ENCODE data around the gene FADS6. TPM values are rescaled to one million over a fixed set of nuclear protein-coding genes. Genes with fewer than 3 reads are reported as not detected.

FADS6 gene
- total and polyA plus RNA-seq, 2 of the 13 experiments (the other 11 are each of a cell fraction or from before 2014, with no cell fraction given), result 0.11 TPM

DNA sequence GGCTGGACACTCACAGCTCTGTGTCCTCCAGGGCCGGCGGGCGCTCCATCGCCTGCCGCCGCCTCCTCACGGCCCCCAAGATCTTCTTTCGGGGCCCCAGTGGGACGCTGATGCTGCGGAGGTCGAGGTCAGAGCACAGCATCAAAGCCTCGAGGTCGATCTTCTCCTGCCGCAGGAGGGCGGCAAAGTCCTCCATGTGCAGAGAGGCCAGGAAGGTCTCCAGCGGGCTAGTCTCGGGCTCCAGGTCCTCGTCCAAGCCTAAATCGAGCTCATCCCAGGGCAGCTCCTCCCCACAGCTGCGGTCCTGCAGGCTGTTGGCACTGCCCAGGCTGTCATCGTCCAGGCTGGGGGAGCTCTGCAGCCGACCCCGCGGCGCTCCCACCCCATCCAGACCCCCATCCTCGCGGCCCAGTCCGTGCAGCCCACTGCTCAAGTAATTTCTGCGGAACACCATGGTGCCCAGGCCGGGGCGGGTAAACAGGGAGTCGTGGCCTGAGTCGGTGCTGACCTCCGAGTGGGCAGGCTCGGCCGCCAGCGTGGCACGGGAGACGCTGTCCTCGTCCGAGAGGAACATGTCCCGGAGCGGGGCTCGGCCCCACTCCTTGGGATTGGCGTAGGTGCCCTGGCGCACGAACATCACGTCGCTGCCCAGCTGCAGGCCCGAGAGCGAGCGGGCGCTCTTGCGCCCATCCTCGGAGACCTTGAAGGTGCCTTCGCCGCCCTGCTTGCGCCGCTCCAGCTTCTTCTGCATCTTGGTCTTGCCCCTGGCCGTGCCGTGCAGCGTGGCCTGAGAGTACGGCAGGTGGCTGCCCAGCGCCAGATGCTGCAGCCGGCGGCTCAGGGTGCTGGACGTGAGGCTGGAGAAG is 26.2 kb upstream of the FADS6 start (continued):
- TF ChIP-seq MXI1 (IDR thresholded peaks at IDR 0.05; ENCODE audit: borderline replicate concordance, low read depth, low read length) (no peak), PHF5A (CRISPR knock-in tag; IDR thresholded peaks at IDR 0.05; ENCODE audit: low read depth, unreplicated experiment) (no peak), ZNF83 (CRISPR knock-in tag; IDR thresholded peaks at IDR 0.05; ENCODE audit: borderline replicate concordance) (no peak), ERF (CRISPR knock-in tag; IDR thresholded peaks at IDR 0.05) (no peak), ZNF672 (CRISPR knock-in tag; IDR thresholded peaks at IDR 0.05) (no peak), ZSCAN20 (CRISPR knock-in tag; IDR thresholded peaks at IDR 0.05; ENCODE audit: borderline replicate concordance) (no peak), RBAK (CRISPR knock-in tag; IDR thresholded peaks at IDR 0.05) (no peak), SMAD9 (CRISPR knock-in tag; IDR thresholded peaks at IDR 0.05) (no peak), TSC22D2 (CRISPR knock-in tag; IDR thresholded peaks at IDR 0.05; ENCODE audit: borderline replicate concordance) (no peak), ZNF337 (CRISPR knock-in tag; IDR thresholded peaks at IDR 0.05; ENCODE audit: borderline replicate concordance, low read depth) (no peak), ZNF329 (CRISPR knock-in tag; IDR thresholded peaks at IDR 0.05; ENCODE audit: low read depth) (no peak), KDM5A (IDR thresholded peaks at IDR 0.05; ENCODE audit: borderline replicate concordance, low read length) (no peak), KDM4B (CRISPR knock-in tag; IDR thresholded peaks at IDR 0.05) (no peak), ZFP41 (CRISPR knock-in tag; IDR thresholded peaks at IDR 0.05; ENCODE audit: borderline replicate concordance) (no peak), ZNF263 (CRISPR knock-in tag; IDR thresholded peaks at IDR 0.05) (peak; percentile 39; the same call in 1 of the 2 replicates), TMF1 (CRISPR knock-in tag; IDR thresholded peaks at IDR 0.05; ENCODE audit: low read depth) (no peak)
- TF ChIP-seq, protein P1, sequence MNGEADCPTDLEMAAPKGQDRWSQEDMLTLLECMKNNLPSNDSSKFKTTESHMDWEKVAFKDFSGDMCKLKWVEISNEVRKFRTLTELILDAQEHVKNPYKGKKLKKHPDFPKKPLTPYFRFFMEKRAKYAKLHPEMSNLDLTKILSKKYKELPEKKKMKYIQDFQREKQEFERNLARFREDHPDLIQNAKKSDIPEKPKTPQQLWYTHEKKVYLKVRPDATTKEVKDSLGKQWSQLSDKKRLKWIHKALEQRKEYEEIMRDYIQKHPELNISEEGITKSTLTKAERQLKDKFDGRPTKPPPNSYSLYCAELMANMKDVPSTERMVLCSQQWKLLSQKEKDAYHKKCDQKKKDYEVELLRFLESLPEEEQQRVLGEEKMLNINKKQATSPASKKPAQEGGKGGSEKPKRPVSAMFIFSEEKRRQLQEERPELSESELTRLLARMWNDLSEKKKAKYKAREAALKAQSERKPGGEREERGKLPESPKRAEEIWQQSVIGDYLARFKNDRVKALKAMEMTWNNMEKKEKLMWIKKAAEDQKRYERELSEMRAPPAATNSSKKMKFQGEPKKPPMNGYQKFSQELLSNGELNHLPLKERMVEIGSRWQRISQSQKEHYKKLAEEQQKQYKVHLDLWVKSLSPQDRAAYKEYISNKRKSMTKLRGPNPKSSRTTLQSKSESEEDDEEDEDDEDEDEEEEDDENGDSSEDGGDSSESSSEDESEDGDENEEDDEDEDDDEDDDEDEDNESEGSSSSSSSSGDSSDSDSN (CRISPR knock-in tag; IDR thresholded peaks at IDR 0.05), result no peak
- TF ChIP-seq, protein P2, sequence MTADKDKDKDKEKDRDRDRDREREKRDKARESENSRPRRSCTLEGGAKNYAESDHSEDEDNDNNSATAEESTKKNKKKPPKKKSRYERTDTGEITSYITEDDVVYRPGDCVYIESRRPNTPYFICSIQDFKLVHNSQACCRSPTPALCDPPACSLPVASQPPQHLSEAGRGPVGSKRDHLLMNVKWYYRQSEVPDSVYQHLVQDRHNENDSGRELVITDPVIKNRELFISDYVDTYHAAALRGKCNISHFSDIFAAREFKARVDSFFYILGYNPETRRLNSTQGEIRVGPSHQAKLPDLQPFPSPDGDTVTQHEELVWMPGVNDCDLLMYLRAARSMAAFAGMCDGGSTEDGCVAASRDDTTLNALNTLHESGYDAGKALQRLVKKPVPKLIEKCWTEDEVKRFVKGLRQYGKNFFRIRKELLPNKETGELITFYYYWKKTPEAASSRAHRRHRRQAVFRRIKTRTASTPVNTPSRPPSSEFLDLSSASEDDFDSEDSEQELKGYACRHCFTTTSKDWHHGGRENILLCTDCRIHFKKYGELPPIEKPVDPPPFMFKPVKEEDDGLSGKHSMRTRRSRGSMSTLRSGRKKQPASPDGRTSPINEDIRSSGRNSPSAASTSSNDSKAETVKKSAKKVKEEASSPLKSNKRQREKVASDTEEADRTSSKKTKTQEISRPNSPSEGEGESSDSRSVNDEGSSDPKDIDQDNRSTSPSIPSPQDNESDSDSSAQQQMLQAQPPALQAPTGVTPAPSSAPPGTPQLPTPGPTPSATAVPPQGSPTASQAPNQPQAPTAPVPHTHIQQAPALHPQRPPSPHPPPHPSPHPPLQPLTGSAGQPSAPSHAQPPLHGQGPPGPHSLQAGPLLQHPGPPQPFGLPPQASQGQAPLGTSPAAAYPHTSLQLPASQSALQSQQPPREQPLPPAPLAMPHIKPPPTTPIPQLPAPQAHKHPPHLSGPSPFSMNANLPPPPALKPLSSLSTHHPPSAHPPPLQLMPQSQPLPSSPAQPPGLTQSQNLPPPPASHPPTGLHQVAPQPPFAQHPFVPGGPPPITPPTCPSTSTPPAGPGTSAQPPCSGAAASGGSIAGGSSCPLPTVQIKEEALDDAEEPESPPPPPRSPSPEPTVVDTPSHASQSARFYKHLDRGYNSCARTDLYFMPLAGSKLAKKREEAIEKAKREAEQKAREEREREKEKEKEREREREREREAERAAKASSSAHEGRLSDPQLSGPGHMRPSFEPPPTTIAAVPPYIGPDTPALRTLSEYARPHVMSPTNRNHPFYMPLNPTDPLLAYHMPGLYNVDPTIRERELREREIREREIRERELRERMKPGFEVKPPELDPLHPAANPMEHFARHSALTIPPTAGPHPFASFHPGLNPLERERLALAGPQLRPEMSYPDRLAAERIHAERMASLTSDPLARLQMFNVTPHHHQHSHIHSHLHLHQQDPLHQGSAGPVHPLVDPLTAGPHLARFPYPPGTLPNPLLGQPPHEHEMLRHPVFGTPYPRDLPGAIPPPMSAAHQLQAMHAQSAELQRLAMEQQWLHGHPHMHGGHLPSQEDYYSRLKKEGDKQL (CRISPR knock-in tag; IDR thresholded peaks at IDR 0.05; ENCODE audit: low read depth), result no peak
- TF ChIP-seq, protein P3, sequence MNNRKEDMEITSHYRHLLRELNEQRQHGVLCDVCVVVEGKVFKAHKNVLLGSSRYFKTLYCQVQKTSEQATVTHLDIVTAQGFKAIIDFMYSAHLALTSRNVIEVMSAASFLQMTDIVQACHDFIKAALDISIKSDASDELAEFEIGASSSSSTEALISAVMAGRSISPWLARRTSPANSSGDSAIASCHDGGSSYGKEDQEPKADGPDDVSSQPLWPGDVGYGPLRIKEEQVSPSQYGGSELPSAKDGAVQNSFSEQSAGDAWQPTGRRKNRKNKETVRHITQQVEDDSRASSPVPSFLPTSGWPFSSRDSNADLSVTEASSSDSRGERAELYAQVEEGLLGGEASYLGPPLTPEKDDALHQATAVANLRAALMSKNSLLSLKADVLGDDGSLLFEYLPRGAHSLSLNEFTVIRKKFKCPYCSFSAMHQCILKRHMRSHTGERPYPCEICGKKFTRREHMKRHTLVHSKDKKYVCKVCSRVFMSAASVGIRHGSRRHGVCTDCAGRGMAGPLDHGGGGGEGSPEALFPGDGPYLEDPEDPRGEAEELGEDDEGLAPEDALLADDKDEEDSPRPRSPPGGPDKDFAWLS (CRISPR knock-in tag; IDR thresholded peaks at IDR 0.05; ENCODE audit: borderline replicate concordance), result no peak
